ENCODE data around the gene INPP5K. TPM values are rescaled to one million over a fixed set of nuclear protein-coding genes. Genes with fewer than 3 reads are reported as not detected.
A peak's percentile ranks its signal among the peaks of the same experiment; 100 is the strongest.

Gene INPP5K
- total and polyA plus RNA-seq, 10 of the 15 experiments (the other 5 are each of a cell fraction or from before 2014, with no cell fraction given) = 0.58 to 41.2 (median 23.3) TPM

DNA sequence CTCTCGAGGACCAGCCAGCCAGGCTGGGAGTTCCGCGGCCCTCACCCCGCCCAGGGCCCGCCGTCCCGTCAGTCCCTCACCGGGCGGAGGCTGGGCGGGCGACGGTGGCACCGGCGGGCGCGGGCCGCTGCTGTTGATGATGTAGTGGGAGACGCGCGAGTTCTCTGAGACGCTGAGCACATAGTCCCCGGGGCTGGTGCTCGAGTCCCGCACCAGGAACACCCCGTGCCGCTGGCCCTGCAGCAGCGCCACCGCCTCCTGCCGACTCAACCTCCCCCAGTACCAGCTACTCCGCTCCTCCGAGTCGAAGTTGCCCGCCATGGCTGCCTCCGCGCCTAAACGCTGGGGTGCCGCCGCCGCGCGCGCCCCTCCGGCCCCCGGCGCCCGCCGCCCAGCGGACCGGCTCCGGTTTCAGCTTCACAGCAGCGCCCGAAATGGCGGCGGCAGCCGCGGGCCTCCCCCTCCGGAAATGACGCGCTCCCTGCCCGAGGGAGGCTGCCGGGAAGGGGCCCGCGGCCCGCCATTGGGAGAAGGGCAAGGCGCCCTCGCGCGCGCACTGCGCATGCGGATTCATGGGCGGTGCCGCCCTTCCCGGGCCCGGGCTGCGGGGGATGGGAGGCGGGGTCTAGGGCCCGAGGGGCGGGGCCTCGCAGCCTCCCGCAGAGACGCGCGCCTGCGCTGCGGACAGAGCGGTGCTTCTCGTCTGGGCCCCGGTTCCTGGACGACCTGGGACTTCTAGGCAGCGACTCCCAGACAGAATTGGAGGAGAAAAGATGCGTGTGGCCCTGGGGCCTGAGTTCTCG lies 60.4 kb downstream of the INPP5K start, which contains the start of gene CRK (continued):
- TF ChIP-seq, protein P1, sequence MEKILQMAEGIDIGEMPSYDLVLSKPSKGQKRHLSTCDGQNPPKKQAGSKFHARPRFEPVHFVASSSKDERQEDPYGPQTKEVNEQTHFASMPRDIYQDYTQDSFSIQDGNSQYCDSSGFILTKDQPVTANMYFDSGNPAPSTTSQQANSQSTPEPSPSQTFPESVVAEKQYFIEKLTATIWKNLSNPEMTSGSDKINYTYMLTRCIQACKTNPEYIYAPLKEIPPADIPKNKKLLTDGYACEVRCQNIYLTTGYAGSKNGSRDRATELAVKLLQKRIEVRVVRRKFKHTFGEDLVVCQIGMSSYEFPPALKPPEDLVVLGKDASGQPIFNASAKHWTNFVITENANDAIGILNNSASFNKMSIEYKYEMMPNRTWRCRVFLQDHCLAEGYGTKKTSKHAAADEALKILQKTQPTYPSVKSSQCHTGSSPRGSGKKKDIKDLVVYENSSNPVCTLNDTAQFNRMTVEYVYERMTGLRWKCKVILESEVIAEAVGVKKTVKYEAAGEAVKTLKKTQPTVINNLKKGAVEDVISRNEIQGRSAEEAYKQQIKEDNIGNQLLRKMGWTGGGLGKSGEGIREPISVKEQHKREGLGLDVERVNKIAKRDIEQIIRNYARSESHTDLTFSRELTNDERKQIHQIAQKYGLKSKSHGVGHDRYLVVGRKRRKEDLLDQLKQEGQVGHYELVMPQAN (conservative IDR thresholded peaks at IDR 0.05) = peak; percentile 97
- TF ChIP-seq YBX1 (IDR thresholded peaks at IDR 0.05) = no peak
- TF ChIP-seq ZBED1 (IDR thresholded peaks at IDR 0.05; ENCODE audit: borderline replicate concordance) = no peak
- 0 out of 2 replicates have a peak, but pooled peaks have one; percentile 2 for TF ChIP-seq EED (IDR thresholded peaks at IDR 0.05; ENCODE audit: low read depth)
- TF ChIP-seq, protein P2, sequence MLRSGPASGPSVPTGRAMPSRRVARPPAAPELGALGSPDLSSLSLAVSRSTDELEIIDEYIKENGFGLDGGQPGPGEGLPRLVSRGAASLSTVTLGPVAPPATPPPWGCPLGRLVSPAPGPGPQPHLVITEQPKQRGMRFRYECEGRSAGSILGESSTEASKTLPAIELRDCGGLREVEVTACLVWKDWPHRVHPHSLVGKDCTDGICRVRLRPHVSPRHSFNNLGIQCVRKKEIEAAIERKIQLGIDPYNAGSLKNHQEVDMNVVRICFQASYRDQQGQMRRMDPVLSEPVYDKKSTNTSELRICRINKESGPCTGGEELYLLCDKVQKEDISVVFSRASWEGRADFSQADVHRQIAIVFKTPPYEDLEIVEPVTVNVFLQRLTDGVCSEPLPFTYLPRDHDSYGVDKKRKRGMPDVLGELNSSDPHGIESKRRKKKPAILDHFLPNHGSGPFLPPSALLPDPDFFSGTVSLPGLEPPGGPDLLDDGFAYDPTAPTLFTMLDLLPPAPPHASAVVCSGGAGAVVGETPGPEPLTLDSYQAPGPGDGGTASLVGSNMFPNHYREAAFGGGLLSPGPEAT (IDR thresholded peaks at IDR 0.05; ENCODE audit: low read depth) = no peak
- no peak for TF ChIP-seq IRF4 (IDR thresholded peaks at IDR 0.05; ENCODE audit: low read depth, low read length)
- TF ChIP-seq KAT2A (conservative IDR thresholded peaks at IDR 0.05; ENCODE audit: control insufficient read depth, low read depth, low read length) = no peak
- TF ChIP-seq ZNF207 (IDR thresholded peaks at IDR 0.05; ENCODE audit: borderline replicate concordance) = peak; percentile 74
- TF ChIP-seq CHD4 (IDR thresholded peaks at IDR 0.05) = no peak
- 0 out of 2 replicates have a peak, but pooled peaks have one; percentile 53 for TF ChIP-seq NFXL1 (IDR thresholded peaks at IDR 0.05; ENCODE audit: borderline replicate concordance)
- TF ChIP-seq, protein P3, sequence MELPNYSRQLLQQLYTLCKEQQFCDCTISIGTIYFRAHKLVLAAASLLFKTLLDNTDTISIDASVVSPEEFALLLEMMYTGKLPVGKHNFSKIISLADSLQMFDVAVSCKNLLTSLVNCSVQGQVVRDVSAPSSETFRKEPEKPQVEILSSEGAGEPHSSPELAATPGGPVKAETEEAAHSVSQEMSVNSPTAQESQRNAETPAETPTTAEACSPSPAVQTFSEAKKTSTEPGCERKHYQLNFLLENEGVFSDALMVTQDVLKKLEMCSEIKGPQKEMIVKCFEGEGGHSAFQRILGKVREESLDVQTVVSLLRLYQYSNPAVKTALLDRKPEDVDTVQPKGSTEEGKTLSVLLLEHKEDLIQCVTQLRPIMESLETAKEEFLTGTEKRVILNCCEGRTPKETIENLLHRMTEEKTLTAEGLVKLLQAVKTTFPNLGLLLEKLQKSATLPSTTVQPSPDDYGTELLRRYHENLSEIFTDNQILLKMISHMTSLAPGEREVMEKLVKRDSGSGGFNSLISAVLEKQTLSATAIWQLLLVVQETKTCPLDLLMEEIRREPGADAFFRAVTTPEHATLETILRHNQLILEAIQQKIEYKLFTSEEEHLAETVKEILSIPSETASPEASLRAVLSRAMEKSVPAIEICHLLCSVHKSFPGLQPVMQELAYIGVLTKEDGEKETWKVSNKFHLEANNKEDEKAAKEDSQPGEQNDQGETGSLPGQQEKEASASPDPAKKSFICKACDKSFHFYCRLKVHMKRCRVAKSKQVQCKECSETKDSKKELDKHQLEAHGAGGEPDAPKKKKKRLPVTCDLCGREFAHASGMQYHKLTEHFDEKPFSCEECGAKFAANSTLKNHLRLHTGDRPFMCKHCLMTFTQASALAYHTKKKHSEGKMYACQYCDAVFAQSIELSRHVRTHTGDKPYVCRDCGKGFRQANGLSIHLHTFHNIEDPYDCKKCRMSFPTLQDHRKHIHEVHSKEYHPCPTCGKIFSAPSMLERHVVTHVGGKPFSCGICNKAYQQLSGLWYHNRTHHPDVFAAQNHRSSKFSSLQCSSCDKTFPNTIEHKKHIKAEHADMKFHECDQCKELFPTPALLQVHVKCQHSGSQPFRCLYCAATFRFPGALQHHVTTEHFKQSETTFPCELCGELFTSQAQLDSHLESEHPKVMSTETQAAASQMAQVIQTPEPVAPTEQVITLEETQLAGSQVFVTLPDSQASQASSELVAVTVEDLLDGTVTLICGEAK (IDR thresholded peaks at IDR 0.05; ENCODE audit: borderline replicate concordance) = peak; percentile 61; the same call in 1 of the 2 replicates
- TF ChIP-seq, protein P4, sequence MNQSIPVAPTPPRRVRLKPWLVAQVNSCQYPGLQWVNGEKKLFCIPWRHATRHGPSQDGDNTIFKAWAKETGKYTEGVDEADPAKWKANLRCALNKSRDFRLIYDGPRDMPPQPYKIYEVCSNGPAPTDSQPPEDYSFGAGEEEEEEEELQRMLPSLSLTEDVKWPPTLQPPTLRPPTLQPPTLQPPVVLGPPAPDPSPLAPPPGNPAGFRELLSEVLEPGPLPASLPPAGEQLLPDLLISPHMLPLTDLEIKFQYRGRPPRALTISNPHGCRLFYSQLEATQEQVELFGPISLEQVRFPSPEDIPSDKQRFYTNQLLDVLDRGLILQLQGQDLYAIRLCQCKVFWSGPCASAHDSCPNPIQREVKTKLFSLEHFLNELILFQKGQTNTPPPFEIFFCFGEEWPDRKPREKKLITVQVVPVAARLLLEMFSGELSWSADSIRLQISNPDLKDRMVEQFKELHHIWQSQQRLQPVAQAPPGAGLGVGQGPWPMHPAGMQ (IDR thresholded peaks at IDR 0.05; ENCODE audit: borderline replicate concordance) = no peak
- TF ChIP-seq SREBF1 (IDR thresholded peaks at IDR 0.05; ENCODE audit: low read length) = no peak
- no peak for TF ChIP-seq MEF2B (IDR thresholded peaks at IDR 0.05; ENCODE audit: partially characterized antibody, poor library complexity, severe bottlenecking)
- no peak for TF ChIP-seq TBL1XR1 (IDR thresholded peaks at IDR 0.05; ENCODE audit: low read depth, low read length)
- no peak for TF ChIP-seq RBBP5 (conservative IDR thresholded peaks at IDR 0.05)
- TF ChIP-seq PAX8 (IDR thresholded peaks at IDR 0.05) = no peak
- peak; percentile 37; the same call in 1 of the 2 replicates for TF ChIP-seq RUNX3 (IDR thresholded peaks at IDR 0.05; ENCODE audit: low read length)
- TF ChIP-seq TCF3 (IDR thresholded peaks at IDR 0.05; ENCODE audit: borderline replicate concordance, insufficient read depth, low read depth, low read length) = 0 out of 2 replicates have a peak, but pooled peaks have one; percentile 32
- TF ChIP-seq ZNF622 (IDR thresholded peaks at IDR 0.05) = no peak
- no peak for TF ChIP-seq NFIC (IDR thresholded peaks at IDR 0.05; ENCODE audit: low read depth, low read length)
- TF ChIP-seq KDM1A (IDR thresholded peaks at IDR 0.05; ENCODE audit: borderline replicate concordance) = no peak
- TF ChIP-seq CBX3 (IDR thresholded peaks at IDR 0.05; ENCODE audit: borderline replicate concordance, low read depth) = no peak
